Measurements from ENCODE around the gene CREG1. TPM values are rescaled to one million over a fixed set of nuclear protein-coding genes. Genes with fewer than 3 reads are reported as not detected.

CREG1 gene
- total RNA-seq, 1 experiment from 2014 or later: 61.9 TPM

DNA sequence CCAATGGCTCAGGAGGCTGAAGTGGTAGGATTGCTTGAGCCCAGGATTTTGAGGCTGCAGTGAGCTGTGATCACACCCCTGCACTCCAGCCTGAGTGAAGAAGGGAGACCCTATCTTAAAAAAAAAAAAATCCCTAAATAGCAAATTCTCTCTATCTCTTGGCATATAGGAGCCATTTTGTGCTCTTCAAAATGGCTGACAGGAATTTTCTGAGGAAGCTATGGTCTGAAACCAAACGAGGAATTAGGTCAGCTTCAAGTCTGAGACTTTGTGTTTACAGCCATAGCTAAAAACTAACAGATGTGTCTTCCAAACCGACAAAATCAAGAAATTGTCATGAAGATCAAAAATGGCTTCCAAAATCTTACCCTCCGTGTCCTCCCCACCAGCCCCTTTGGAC lies 45.8 kb downstream of the CREG1 start:
- DNase-seq (ENCODE audit: low read depth): no peak

- DNase-seq (ENCODE audit: low read depth): no peak
These were observed 49.1 kb downstream of the CREG1 start for GRCh38 chr1:167504467-167504827.

GRCh38 chr1:167503626-167504466 lies 49.7 kb downstream of the CREG1 start:
- DNase-seq (ENCODE audit: low read depth): no peak

DNA sequence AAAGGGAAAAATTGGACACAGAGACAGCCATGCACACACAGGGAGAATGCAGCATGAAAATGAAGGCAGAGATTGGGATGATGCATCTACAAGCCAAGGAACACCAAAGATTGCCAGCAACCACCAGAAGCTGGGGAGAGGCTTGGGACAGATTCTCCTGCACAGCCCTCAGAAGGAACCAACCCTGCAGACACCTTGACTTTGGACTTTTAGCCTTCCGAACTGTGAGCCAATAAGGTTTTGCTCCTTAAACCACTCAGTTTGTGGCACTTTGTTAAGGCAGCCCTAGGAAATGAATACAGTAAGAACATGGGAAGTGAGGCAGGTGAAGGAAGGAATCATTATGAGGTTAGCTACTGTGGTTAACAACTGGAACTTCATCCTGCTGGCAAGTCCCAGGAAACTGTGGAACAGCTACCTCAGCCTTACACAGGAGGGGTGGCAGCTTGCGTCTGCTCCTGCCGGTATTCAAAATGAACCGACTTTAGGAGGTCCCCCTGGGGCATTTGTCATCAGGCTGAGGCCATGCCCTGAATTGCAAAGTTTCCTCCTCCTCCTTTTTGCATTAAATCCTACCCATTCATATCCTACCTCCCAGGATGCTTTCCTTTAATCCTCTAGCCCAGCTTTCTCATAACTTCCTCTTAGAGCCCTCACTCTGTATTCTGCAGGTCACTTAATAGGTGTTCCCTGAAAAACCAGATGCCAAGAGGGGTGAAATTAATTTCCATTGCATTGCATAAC lies 50.7 kb downstream of the CREG1 start:
- no peak for DNase-seq (ENCODE audit: low read depth)

- no peak for DNase-seq (ENCODE audit: low read depth)
These were observed 51.4 kb downstream of the CREG1 start for GRCh38 chr1:167502192-167502551.

DNA sequence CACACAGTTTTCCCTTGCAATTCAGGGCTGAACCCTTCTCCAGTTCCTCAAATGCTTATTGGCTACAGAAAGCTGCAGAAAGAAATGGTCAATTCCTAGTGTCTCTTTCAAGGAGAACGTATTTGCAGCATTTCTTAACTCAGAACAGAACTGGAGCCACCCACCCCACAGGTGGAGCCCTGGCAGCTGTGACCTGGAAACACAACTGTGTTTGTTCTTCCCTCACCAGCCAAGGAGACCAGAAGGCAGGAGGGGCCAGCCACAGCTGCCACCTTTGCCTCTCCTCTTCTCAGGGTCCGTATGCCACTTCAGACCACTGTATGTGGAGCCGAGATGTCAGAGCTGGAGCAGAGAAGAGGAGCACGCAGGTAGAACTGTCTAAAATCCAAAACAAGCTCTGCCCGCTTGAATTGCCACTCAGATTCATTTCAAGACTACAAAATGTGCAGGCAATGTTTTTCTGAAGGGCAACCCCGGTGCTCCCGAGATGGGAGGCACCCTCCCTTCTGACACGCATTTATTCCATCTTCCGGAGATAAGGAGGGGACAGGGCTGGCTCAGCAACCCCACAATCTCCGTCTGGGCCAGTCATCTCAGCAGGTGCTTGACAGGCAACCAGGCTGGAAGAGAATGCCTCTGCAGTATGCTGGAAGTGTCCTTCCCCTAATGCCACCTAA lies 51.9 kb downstream of the CREG1 start:
- DNase-seq (ENCODE audit: low read depth): no peak

DNA sequence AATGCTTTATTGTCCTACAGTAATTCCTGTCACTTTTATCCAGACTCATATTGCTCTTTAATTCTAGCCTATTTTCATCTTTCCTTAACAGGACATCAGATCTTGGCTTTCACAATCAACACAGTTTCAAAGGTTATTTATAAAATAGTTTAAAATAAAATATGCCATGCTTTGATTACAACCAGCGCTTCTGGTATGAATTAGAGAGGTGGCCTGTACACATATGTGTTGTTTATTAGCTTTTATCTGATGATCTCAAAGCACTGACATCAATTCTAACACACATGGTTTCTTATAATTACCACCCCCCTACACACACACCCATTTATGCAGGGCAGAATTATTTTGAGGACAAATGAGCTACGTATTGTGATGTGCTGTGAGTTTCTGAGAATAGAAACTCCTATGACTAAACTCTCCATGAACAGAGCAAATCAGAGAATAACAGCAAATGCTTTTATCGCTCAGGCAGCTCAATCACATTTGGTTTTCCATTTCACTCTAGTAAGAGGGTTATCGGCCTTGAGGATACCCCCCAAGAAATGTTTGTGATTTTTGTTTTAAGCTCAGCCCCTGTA lies 53.2 kb downstream of the CREG1 start:
- no peak for DNase-seq (ENCODE audit: low read depth)

- no peak for DNase-seq (ENCODE audit: low read depth)
These were observed 53.9 kb downstream of the CREG1 start for GRCh38 chr1:167499664-167500101.

DNA sequence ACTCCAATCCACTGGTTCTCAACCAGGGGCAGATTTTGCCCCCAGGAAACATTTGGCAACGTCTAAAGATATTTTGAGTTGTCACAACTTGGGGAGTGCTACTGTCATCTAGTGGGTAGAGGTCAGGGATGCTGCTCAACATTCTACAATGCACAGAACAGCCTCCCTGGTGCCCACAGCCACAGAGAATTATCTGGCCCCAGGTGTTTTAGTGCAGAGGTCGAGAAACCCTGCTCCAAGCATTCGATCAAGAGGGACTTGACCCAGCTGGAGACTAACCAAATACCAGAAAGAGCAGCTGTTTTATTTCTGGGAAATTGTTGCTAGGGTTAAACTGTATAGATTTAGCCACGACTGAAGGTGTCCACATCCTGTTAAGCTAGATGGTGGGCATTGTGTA lies 54.5 kb downstream of the CREG1 start:
- no peak for DNase-seq (ENCODE audit: low read depth)

DNA sequence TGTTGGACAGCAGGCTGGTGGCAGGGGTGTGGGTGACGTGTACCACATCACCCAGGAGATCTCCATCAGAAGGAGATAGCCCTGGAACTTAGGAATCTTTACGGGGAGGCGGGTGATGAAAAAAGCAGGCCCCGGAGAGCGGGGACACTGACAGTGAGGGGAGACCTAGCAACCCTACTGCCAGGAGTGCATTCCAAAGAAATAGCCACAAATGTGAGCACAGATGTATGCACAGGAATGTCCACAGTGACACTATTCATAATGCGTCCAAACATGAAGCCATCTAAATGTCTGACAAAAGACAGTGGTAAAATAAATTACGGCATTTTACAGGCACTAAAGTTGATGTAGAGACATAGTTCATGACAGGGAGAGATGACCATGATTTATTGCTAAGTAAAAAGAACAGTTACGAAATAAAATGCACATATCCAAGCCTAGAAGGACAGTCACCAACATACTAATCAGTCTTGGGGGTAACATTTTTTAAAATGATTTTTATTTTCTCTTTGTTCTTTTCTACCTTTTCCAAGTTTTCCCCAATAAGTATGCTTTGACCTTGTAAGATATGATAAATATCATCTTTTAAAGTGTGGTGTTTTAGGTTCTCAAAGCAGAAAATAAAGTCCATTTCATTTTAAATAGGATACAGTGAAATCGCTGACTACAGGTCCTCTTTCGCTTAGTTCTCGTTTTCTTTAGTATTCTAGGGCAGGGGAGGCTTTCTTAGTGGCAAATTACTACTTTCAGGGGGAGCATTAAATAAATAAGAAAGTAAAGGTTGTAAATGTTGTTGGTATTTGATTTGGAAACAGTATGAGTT lies 56.6 kb downstream of the CREG1 start:
- no peak for DNase-seq (ENCODE audit: low read depth)

- no peak for DNase-seq (ENCODE audit: low read depth)
These were observed 60.2 kb downstream of the CREG1 start for GRCh38 chr1:167493372-167493771.

DNA sequence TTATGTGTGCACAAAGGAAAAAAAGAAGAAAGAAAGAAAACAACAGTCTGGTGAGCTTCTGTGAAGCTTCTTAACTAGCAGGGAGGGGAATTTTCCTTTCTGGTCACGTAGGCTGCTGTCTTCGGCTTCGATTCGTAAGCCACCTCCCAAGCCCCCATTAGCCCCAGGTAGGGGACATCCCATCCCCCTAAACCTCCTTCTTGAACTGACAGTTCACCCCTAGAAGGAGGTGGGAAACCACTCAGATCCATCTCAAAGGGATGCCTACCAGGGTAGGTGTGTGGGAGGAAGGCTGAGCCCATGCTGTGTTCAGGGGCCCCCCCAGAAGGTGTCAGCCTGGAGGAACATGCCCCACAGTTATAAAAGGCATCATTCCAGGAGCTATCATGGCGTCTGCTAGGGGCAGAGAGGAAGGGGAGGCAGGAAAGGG lies 61.1 kb downstream of the CREG1 start:
- no peak for DNase-seq (ENCODE audit: low read depth)

GRCh38 chr1:167491586-167492461 lies 61.7 kb downstream of the CREG1 start:
- DNase-seq (ENCODE audit: low read depth): no peak

Other genes with a start within 250 kb of the CREG1 start
- gene CD247, start 35.2 kb downstream of the CREG1 start, total RNA-seq (2014; rRNA removed): not detected in 2 replicates
- 42.7 and 81.9 TPM in 2 replicates for gene RCSD1, start 76.5 kb upstream of the CREG1 start, total RNA-seq (2014; rRNA removed)
- gene MPZL1, start 168.2 kb upstream of the CREG1 start, total RNA-seq (2014; rRNA removed): 55.5 and 63.3 TPM in 2 replicates

Data from LHCN-M2 (cell line).